GM21737 (cell line): Measurements from ENCODE around the gene TARP.
"Not testable (repeated sequence)": the region's sequence is repeated elsewhere in the genome, so short reads cannot be mapped to it uniquely, and the experiment has no call there.

Experiments used
- ATAC-seq: cut with Tn5 transposase; IDR thresholded peaks from one replicate; pipeline ENCODE4 v1.9.1; 2021; ENCODE audit warnings: mild to moderate bottlenecking, moderate library complexity; ENCODE audit not compliant: unreplicated experiment

TARP gene

DNA sequence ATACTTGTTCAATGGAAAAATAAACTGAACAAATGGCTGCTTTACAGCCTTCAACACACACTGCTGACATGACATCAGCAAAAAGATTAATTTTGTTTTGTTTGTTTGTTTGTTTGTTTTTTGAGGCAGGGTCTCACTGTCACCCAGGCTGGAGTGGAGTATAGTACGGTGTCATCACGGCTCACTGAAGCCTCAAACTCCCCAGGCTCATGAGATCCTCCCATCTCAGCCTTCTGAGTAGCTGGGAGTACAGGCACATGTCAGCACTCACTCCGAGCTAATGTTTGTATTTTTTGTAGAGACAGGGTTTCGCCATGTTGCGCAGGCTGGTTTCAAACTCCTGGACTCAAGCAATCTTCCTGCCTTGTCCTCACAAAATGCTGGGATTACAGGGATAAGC, 10.9 kb downstream of the TARP start:
- ATAC-seq, result no peak

GRCh38 chr7:38262026-38262425, 11.4 kb downstream of the TARP start:
- ATAC-seq, result not testable (repeated sequence)

DNA sequence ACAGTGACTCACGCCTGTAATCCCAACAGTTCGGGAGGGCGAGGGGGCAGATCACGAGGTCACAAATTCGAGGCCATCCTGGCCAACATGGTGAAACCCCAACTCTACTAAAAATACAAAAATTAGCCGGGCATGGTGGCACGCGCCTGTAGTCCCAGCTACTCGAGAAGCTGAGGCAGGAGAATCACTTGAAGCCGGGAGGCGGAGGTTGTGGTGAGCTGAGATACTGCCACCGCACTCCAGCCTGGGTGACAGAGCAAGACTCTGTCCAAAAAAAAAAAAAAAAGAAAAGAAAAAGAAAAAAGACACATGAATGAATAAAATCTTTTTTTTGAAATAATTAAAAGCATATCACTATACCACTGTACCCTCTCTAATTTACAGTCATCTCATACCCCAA, 11.8 kb downstream of the TARP start:
- not testable (repeated sequence) for ATAC-seq

- not testable (repeated sequence) for ATAC-seq
Measured at GRCh38 chr7:38259157-38259556, 14.3 kb downstream of the TARP start.

DNA sequence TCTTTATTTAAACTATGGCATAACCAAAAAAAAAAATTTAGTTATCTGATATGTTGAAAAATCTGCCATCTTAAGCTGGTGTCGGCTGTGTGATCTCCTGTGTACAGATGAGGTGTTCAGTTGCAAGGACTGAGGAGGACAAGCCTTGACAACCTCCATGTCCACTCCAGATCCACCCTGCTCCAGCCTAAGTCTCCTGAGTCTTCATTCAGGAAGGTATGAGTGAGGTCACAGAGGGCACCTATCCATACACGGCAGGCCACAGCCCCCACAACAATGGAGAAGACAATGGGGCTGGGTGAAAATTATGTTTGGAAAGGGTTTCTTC, 16.1 kb downstream of the TARP start:
- no peak for ATAC-seq

DNA sequence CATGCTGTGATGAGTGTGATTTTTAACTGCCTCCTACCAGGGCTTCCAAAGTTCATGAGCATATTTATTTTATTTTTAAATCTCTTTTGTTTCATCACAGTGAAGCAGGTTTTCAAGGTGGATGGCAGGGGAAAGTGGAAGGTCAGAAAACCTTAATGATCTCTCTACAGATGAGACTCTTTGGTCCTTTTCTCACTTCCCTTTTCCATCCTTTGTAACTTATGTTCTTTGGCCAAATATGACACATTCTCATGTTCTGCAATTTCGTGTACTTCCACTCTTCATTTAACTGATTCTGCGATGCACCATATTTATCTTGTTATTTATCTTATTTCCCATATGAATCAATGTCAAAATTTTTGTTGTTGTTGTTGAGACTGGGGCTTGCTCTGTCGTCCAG, 23.6 kb downstream of the TARP start:
- peak; percentile 74 for ATAC-seq

DNA sequence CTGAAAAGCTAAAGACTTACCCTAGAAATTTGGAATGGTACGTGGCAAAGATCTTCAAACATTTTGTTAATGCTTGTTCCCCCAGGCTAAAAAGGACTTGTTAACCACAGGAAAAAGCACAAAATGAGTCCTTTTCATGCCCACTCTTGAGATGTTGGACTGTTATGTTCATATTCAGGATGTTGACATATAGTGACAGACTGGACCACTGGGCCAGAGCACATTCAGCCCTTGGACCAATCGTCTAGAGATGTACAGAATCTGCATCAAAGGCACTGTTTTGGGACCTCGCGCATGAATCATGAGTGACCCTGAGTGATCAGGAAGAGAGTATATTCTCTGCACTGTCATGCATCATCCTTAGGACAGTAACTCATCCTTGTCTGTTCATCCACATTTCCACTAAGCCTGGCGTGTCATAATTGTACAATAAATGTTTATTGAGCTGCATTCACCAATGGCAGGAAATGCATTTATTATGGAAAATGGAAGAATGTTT, 25.3 kb downstream of the TARP start:
- ATAC-seq, result no peak

DNA sequence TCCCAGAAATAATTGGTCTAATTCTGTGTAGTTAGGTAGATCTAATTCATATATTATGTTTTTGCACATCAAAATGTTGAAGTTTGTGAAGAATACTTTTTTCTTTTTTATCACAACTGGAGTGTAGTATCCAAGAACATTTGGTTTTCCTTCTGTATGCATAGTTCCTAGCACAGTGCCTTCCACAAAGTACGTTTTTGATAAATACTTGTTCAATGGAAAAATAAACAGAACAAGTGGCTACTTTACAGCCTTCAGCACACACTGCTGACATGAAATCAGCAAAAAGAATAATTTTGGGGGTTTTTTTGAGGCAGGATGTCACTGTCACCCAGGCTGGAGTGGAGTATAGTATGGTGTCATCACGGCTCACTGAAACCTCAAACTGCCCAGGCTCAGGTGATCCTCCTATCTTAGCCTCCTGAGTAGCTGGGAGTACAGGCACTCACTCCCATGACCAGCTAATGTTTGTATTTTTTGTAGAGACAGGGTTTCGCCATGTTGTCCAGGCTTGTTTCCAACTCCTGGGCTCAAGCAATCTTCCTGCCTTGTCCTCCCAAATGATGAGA, 27.9 kb downstream of the TARP start:
- no peak for ATAC-seq

DNA sequence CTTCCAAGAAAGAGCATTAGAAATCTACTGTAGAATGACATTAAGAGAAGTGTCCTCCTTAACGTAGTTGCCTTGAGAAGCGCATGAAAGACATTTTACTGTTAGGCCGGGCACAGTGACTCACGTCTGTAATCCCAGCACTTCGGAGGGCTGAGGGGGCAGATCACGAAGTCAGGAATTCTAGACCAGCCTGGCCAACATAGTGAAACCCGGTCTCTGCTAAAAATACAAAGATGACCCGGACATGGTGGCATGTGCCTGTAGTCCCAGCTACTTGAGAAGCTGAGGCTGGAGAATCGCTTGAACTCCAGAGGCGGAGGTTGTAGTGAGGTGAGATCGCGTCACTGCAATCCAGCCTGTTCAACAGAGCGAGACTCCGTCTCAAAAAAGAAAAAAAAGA, 28.9 kb downstream of the TARP start:
- ATAC-seq, result no peak

DNA sequence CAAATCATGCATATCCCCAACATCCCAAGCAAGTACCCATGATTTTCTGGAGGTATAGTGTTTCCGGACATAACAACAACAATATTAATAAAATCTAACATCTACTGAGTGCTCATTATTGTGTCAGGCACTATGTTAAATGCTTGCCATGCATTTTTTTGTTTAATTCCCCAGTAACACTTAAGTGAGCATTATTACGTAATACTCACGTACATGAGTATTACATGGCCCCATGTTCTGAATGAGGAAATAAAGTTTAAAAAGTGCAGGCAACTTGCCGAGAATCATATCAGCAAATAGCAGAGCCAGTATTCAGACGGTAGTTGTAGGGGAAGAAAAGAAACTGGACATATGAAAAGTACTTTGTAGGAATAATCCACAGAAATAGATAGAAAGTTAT, 30.1 kb downstream of the TARP start:
- ATAC-seq, result not testable (repeated sequence)

GRCh38 chr7:38242814-38243213, 30.6 kb downstream of the TARP start:
- ATAC-seq, result no peak

DNA sequence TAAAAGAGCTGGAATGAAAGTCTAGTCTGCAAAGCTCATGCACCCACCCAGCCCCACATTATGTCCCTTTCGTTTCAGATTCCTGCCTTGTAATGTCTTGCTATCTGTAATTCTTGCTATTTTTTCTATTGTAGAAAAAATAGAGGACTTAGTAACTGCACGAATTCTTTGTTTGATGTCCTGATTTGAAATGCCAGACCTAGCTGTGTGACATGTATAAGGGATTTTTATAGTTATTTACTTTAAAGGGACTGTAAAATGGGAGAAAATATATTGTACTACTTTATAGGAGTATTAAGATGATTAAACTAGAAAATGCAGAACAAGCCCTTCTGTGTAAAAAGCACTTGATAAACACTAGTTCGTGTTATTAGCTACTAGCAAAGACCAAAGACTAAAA, 32.4 kb downstream of the TARP start:
- no peak for ATAC-seq

- ATAC-seq, result not testable (repeated sequence)
Measured at GRCh38 chr7:38239129-38239528, 34.3 kb downstream of the TARP start.

GRCh38 chr7:38235606-38236005, 37.8 kb downstream of the TARP start:
- no peak for ATAC-seq

DNA sequence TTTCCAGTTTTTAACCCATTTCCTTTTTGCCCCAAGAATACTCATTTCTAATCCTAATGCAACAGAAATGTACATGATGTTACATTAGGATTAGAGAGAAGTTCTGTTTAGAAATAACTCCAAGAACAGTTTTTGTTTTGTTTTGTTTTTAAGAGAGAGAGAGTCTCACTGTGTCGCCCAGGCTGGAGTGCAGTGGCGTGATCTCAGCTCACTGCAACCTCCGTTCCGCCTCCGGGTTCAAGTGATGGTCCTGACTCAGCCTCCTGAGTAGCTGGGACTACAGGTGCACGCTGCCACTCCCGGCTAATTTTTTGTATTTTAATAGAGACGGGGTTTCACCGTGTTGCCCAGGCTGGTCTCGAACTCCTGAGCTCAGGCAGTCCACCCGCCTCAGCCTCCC, 38.7 kb downstream of the TARP start:
- not testable (repeated sequence) for ATAC-seq

DNA sequence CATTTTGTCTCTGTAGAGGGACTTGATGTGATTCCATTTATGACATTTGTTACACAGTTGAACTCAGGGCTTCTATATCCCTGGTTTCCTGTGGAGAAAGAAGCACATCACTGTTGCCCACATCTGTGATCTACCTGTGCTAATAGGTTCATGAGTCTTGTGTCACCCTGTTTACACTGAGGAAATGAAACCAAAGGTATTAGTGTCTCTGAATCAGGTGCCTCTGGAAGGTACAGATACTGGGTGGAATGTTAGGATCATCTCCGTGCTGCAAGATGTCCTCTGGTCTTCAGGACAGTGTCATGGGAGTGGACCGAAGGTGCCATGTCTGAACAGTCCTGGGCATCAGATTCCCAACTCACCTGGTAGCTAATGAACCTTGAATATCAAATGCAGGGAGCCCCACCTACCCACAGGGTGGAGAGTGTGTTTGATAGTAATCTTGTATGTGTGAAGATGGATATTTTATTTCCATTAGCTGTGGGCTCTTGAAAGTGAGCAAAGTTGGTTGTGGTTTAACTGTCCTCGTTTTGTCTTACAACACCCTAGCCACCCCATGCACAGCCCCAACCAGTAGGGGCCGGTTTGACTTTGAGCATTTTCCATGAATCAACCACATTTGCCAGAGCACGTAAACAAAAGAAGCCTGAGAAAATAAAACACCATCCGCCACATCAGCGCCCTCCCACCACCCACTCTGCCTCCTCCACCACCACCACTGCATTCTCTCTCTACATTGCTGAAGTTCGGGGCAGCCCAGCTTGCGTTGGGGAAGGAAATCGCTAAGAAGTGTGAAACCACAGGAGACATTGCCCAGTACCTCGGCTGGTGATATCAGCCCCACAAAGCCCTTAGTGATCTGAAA, 40.7 kb downstream of the TARP start:
- ATAC-seq, result peak; percentile 81

- ATAC-seq, result no peak
Measured at GRCh38 chr7:38229884-38230642, 43.4 kb downstream of the TARP start.

GRCh38 chr7:38229386-38229785, 44.0 kb downstream of the TARP start:
- no peak for ATAC-seq

GRCh38 chr7:38224392-38224791, 49.0 kb downstream of the TARP start:
- no peak for ATAC-seq

DNA sequence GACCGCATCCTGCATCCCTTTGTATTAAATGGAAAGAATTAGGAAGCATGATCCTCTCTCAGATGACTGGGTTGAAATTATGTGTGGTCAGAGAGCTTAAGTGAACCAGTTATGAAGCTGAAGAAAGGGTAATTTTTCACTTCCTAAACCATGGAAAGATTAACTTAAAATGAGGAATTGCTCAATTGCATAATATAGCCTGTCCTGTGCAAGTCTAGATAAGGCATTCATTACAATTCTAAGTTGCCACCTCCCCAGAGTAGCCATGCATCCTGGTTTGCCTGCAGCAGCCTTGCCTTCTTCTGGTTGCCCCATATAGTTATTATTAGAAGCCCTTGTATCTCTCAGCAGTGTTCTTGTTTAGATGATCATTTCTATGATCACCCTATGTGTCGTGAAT, 50.1 kb downstream of the TARP start:
- no peak for ATAC-seq

- ATAC-seq, result peak; percentile 74
Measured at GRCh38 chr7:38222481-38223096, 50.8 kb downstream of the TARP start.
